Choroid plexus epithelial cell (primary cell): ENCODE results near the gene TBC1D14.

Source experiments
- DNase-seq: peaks from one replicate; pipeline ENCODE4 v3.0.0-alpha.2; 2010; ENCODE audit warnings: low read depth
- H3K4me3 ChIP-seq: 2 replicates; pipeline ENCODE4 v1.5.1; 2011; ENCODE audit warnings: low read depth, mild to moderate bottlenecking, control low read depth, low read length, moderate library complexity
- TF ChIP-seq, protein P1 (sequence below): conservative IDR thresholded peaks from 2 replicates; pipeline ENCODE4 v1.5.1; 2011; ENCODE audit warnings: low read depth, mild to moderate bottlenecking, control low read depth, inconsistent platforms, low read length, moderate library complexity

Gene TBC1D14

DNA sequence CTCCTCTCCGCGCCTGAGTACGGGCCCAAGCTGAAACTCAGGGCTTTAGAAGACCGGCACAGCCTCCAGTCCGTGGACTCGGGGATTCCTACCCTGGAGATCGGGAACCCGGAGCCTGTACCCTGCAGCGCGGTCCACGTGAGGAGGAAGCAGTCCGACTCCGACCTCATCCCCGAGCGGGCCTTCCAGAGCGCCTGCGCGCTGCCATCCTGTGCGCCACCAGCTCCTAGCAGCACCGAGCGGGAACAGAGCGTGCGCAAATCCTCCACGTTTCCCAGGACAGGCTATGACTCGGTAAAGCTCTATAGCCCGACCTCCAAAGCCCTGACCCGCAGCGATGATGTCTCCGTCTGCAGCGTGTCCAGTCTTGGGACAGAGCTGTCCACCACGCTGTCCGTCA is 13.9 kb downstream of the TBC1D14 start:
- DNase-seq, result no peak
- TF ChIP-seq, protein P1, sequence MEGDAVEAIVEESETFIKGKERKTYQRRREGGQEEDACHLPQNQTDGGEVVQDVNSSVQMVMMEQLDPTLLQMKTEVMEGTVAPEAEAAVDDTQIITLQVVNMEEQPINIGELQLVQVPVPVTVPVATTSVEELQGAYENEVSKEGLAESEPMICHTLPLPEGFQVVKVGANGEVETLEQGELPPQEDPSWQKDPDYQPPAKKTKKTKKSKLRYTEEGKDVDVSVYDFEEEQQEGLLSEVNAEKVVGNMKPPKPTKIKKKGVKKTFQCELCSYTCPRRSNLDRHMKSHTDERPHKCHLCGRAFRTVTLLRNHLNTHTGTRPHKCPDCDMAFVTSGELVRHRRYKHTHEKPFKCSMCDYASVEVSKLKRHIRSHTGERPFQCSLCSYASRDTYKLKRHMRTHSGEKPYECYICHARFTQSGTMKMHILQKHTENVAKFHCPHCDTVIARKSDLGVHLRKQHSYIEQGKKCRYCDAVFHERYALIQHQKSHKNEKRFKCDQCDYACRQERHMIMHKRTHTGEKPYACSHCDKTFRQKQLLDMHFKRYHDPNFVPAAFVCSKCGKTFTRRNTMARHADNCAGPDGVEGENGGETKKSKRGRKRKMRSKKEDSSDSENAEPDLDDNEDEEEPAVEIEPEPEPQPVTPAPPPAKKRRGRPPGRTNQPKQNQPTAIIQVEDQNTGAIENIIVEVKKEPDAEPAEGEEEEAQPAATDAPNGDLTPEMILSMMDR, result no peak
- no peak overlapping the region for H3K4me3 ChIP-seq

DNA sequence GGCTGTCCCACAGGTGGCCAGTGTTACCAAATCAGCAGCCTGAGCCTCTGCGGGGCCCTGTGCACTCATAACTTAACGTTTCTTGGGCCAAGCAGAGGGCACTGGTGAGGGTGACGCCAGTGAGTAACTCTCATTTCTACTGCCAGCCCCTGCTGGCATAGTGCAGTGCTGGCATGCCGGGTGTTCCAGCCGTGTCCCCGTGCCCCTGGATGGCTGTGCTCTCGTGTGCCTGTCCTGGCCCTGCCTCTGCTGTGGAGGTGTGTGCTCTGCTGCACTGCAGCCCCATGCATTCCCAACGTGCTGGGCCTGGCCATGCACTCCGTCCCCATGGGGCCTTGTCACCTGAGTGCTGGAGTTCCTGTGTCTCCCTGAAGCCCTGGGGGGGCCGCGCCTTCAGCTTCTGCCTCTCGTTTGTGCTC is 14.7 kb downstream of the TBC1D14 start:
- TF ChIP-seq, protein P1, result no peak
- no peak overlapping the region for H3K4me3 ChIP-seq
- no peak for DNase-seq

DNA sequence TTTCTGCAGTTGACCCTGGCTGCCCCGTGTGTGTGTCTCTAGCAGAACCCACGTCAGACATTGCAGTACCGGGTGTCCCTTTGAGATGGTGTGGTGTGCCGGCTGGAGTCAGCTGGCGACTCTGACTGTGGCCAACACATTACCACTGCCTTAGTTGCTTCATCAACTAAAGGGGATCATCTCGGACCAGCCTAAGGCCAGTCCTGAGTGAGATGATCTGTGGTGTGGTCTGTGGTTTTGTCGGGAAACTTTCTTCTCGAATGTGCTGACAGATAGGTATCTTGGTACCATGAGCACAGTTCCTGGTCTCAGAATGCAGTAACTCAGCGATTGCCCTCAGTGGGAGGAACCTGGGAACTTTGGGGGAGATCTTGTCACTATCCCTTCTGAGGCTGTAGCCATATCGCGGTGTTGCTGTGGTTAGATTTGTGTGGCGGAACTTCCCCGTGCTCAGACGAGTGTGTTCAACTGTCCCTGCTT is 15.8 kb downstream of the TBC1D14 start:
- TF ChIP-seq, protein P1, result no peak
- no peak overlapping the region for H3K4me3 ChIP-seq
- DNase-seq, result no peak

DNA sequence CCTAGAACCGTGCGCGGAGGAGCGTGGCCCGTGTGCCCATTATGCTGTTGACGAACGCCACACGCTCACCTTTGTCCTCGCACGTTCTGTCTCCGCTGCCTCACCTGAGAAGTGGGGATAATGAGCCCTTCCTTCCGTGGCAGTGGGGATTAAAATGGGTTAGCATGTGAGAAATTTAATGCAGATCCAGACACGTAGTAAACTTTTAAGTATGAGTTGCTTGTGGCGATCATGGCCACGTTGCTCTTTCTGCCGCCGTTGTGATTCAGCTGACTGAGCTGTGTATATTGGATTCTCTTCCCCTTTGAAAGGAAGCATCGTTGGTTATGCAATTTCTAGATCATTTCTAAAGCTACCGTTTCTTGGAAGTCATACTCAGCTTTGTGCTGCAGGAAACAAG is 16.5 kb downstream of the TBC1D14 start:
- TF ChIP-seq, protein P1, result no peak
- no peak for DNase-seq
- no peak overlapping the region for H3K4me3 ChIP-seq

DNA sequence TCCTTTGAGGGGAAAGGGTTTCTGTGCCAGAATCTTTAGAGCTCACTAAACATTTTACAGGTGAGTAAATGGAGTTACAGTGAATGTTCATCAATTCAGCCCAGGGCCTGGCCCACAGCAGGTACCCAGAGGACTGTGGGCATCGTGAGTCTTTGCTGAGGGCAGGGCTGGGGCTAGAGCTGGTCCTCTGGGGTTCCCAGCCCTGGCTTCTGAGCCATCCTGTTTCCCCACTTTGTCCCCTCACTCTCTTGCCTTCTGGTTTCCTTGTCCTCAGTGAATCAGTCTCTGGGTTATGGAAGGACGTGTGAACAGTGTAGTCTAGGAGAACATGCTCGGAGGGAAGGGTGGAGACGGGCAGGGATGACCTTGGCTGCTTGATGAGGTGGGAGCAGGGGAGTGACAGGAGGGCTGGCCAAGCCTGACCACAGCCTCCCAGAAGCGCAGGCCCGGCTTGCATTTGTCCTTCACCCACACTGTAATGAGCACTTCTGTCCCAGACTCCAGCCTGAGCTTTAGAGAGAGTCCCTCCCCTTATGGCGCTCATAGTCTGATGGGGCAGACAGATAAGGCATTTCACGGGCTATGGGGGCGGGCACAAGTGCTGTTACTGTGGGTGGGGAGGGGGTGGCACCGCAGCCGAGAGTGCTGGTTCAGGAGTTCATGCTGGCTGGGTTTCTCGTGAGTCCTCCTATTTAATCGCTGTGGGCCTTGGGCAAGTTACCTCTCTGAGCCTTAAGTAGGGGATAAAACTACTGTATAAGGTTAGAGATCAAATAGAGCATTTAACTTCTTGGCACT is 17.3 kb downstream of the TBC1D14 start:
- DNase-seq, result no peak

DNA sequence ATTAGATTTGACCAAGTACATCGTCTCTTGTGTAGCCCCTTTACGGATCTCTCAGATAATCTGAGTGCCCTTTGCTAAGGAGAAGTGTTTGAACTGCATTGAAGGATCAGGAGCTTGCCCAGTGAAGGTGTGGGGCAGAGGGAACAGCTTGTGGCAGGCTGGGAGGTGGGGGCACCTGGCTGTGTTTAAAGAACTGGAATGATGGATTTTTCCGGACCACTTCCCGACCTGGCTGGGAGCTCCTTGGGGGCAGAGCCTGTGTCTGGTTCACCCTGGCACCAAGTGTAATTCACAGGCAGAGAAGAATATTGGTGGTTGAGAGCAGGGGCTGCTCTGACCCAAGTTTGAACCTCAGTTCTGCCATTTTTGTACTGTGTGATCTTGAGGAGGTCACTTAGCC is 18.5 kb downstream of the TBC1D14 start:
- TF ChIP-seq, protein P1, result no peak
- no peak overlapping the region for H3K4me3 ChIP-seq
- no peak for DNase-seq

More for the DNA sequence above, 17.3 kb downstream of the TBC1D14 start:
- no peak overlapping the region for H3K4me3 ChIP-seq
- TF ChIP-seq, protein P1, result no peak

DNA sequence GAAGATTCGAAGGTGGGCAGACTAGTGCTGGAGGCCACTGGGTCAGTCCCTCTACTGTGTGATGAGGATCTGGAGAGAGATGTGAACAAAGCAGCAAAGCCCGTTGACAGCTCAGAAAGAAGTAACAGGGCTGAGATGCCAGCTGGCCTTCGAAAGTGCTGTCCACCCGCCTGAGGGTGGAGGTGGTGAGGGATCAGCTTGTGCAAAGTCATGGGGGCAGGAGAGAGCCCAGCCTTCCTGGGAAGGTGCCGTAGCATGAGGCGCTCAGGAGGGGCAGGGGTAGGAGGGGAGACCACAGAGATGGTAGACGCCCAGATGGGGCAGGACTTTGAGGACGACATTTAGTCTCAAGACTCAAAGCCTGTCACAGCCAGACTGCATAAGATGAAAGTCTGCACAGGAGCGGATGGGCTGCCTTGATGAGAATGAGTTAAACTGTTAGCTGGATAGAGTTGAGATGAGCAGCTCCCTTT is 19.7 kb downstream of the TBC1D14 start:
- TF ChIP-seq, protein P1, result no peak
- DNase-seq, result no peak

More for the DNA sequence above, 19.7 kb downstream of the TBC1D14 start:
- no peak overlapping the region for H3K4me3 ChIP-seq
